Measurements from ENCODE around the gene HTT.

DNA sequence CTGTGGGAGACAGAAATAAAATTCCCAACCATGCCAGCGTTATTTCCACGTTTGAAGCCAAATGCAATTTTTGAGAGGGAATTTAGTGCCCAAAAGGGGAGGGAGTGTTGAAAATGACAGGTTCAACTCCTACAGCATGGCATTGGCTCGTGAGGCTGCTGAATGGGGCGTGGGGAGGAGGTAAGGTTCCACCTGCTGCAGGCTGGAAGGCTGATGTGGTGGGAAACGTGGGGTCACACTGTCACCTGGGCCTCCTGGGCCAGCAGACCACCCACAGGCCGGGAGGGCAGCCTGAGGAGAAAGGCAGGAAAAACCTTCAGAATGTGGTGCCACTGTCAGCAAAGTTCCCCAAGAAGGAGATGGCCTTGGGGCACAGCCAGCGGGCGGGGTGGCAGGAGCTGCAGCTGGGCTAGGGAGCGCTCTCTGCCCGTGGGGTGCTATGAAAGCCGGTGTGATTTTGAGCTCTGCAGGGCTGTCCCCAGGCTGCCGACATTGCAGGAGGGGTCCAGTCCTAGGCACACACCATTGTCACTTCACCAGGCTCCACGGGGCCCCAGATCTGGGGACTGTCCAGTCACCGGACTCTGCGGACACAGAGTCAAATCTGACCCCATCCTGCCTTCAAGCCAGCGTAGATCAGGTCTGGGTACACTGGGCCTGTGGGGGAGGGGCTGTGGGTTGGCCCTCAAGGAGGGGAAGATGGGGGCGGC lies 194.1 kb downstream of the HTT start:
- TF ChIP-seq POLR2A (IDR thresholded peaks at IDR 0.05; ENCODE audit: low read length) (no peak), GATA1 (IDR thresholded peaks at IDR 0.05; ENCODE audit: low read depth, low read length) (no peak)
